LNCaP clone FGC (cell line): ENCODE data around the gene C1orf185.

Source experiments
- DNase-seq: peaks from one replicate; pipeline ENCODE4 v3.0.0-alpha.2; 2011; ENCODE audit warnings: low read depth
- H3K4me3 ChIP-seq: 2 replicates; pipeline ENCODE4 v1.5.1; 2011; ENCODE audit warnings: mild to moderate bottlenecking, low read depth, low read length, control low read depth
- TF ChIP-seq, protein P1 (sequence below): IDR thresholded peaks from 2 replicates; pipeline ENCODE4 v1.5.1; 2012; ENCODE audit warnings: mild to moderate bottlenecking; ENCODE audit not compliant: control insufficient read depth, insufficient read depth; ENCODE audit errors: extremely low read depth

C1orf185 gene

DNA sequence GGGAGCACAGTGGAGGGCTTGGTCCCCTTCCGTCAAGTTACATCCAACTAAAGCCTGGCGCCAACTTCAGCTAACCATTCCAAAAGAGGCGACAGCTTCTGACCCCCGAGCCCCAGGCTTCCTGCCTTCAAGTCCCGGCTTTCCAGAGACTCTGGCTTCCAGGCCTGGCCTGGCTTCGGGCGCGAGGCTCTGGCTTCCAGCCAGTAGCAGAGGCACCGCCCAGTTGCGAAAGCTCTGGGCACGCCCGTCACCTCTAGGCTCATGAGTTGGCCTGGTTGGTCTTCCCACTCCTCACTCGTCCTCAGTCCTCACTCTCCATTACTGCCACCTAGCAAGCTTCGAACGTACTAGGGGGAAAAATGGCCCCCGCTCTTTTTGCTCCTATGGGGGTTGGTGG, 30.0 kb upstream of the C1orf185 start:
- no peak overlapping the region for H3K4me3 ChIP-seq

GRCh38 chr1:51072651-51073050, 29.4 kb upstream of the C1orf185 start:
- no peak overlapping the region for H3K4me3 ChIP-seq
- DNase-seq = no peak
- TF ChIP-seq, protein P1, sequence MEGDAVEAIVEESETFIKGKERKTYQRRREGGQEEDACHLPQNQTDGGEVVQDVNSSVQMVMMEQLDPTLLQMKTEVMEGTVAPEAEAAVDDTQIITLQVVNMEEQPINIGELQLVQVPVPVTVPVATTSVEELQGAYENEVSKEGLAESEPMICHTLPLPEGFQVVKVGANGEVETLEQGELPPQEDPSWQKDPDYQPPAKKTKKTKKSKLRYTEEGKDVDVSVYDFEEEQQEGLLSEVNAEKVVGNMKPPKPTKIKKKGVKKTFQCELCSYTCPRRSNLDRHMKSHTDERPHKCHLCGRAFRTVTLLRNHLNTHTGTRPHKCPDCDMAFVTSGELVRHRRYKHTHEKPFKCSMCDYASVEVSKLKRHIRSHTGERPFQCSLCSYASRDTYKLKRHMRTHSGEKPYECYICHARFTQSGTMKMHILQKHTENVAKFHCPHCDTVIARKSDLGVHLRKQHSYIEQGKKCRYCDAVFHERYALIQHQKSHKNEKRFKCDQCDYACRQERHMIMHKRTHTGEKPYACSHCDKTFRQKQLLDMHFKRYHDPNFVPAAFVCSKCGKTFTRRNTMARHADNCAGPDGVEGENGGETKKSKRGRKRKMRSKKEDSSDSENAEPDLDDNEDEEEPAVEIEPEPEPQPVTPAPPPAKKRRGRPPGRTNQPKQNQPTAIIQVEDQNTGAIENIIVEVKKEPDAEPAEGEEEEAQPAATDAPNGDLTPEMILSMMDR = no peak

More for the DNA sequence above, 30.0 kb upstream of the C1orf185 start:
- TF ChIP-seq, protein P1 = no peak
- no peak for DNase-seq

GRCh38 chr1:51073456-51073855, 28.6 kb upstream of the C1orf185 start:
- TF ChIP-seq, protein P1 = no peak
- DNase-seq = no peak

DNA sequence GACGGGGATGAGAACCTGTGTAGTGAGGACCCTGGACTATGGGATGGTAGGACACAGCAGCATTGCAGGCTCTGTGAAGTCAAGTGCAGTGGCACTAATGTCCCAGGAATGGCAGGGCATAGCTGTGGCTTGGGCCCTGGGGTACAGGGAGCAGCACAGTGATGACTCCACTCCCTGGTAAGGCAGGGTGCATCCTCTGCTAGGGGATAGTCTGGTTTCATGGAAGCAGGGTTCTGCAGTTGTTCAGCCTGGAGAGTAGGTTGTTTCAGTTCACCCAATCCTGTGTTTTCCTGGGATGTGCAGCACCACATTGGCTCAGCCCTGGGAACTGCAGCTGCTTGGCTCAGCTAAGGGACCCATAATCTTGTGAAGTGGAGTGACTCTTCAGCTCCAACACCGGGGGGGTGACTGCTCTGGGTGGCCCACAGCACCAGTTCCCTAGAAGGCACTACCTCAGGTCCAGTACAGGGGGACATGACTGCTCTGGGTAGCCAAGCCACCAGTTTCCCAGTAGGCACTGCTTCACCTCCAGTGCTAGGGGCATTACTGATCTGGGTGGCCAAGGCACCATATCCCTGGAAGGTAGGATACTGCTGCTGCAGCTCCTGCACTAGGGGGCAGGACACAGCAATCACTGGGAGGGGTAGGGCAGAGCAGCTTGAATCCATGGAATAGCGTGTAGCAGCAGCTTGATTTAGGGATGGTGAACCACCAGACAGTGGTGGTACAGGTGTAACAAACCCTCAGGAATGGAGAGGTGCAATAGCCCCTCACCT, 15.3 kb upstream of the C1orf185 start:
- DNase-seq = no peak
- TF ChIP-seq, protein P1 = no peak
- H3K4me3 ChIP-seq = no peak overlapping the region

More at GRCh38 chr1:51073456-51073855, 28.6 kb upstream of the C1orf185 start:
- H3K4me3 ChIP-seq = no peak overlapping the region

GRCh38 chr1:51088474-51088873, 13.6 kb upstream of the C1orf185 start:
- TF ChIP-seq, protein P1 = peak; percentile 61
- no peak overlapping the region for H3K4me3 ChIP-seq
- peak; percentile 30 for DNase-seq

DNA sequence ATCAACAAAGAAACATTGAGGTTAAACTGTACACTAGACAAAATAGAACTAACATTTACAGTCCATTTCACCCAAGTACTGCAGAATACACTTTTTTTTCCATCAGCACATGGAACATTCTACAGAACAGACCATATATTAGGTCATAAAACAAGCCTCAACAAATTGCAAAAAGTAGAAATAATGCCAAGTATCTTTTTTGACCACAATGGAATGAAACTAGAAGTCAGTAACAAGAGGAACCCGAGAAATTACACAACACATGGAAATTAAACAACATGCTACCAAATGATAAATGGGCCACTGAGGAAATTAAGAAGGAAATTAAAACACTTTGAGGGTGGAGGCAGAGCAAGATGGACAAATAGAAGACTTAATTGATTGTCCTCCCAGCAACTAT, 8.4 kb upstream of the C1orf185 start:
- no peak overlapping the region for H3K4me3 ChIP-seq
- DNase-seq = no peak
- TF ChIP-seq, protein P1 = no peak

GRCh38 chr1:51097171-51097570, 4.9 kb upstream of the C1orf185 start:
- TF ChIP-seq, protein P1 = no peak

More at GRCh38 chr1:51097171-51097570, 4.9 kb upstream of the C1orf185 start:
- DNase-seq = no peak
- no peak overlapping the region for H3K4me3 ChIP-seq
